ENCODE measurements around the gene PON1.

The PON1 gene

DNA sequence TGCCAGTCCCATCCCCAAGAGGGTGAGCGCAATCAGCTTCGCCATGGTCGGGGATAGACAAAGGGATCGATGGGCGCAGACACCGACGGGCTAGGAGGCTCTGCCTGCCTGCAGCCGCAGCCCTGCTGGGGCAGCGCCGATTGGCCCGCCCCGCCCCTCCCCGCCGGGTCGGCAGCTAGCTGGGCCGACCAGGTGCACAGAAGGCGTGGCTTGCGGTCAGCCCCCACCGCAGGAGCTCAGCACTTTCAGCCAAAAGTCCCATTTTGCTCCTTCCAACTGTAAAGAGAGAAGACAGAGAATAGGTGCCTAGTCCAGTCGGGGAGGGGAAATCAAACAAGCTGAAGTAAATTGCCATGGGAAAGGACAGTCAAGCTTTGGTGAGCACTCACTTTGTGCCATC, at the start of gene PON1:
Gene PON1, minus strand, starts transcription at position 102 of the 400 bp plus-strand sequence. Its CDS starts 57 bp downstream, at position 45.
- FAIRE-seq (no peak), DNase-seq (ENCODE audit: low spot score) (no peak)

DNA sequence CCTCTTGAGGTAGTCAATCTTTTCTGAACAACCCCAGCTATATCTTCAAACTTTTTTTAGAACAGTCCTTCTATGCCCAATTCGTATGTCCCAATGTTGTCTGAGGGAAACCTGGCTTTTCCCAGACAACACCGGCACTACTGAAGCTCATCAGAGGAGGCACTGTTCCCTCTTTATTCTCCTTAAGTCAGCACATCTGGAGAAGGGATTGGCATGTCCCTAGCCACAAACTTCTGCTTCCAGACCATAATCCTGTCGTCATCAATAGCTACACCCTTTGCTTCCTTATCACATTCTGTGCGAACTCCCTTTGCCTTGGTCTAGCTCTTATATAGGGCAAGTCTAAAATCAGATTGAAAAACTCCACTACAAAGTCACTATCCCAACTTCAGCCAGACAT, 49.0 kb upstream of the PON1 start:
- FAIRE-seq, result no peak

DNA sequence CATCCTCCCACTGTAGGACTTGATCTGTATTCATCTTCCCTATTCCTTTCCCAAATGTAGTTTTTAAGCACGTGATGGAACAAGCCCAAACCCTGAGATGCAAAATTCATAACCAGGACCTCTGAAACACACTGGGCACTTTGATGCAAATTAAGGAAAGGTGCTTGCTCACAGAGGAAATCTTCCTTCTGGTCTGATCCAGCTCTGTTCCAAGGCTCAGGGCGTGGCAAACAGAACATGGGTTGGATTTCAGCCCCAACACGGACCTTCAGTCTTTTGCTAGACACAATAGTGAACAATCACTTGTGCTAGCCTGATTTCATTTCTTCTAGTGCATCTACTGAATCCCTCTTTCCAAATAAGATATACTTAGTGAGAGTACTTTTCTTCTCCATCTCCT, 43.9 kb upstream of the PON1 start:
- DNase-seq (ENCODE audit: low spot score), result no peak
- no peak for FAIRE-seq

More for the DNA sequence above, 49.0 kb upstream of the PON1 start:
- no peak for DNase-seq (ENCODE audit: low spot score)

DNA sequence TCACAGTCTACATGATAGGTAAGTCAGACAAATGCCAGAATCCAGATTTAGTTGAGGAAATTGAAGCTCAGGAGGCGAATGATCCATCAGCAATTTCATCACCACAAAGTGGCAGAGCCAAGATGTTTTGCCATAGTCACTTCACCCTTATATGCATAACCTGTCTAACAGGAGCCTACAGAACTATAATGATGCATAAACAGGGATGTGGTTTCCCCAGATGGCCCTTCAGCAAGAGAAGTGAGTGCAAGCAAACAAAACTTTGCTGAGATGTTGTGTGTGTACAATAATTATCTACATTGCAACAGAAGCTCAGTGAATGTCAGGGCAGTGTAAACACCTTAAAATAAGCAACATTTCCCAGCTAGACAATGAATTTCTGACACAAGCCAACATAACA, 43.3 kb upstream of the PON1 start:
- FAIRE-seq (no peak), DNase-seq (ENCODE audit: low spot score) (no peak)

DNA sequence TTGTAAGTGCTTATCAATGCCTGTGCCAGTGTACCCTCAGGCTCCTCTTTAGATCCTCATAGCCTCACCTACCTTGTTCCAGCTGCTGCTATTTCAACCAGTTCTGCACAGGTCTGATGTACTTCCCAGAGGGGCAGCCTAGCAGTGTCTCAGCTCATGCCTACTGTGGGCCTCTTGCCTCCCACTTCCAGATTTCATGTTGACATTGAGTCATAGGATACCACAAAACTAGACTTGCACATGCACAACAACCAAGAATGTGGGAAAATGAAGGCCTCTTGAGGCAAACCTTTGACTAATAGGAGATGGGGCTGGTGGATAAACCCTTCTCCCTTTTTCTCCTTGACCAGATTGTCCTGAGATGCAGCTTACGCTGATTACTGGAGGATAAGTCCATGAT, 40.8 kb upstream of the PON1 start:
- peak; percentile 5 for FAIRE-seq
- DNase-seq (ENCODE audit: low spot score), result peak; percentile 64

DNA sequence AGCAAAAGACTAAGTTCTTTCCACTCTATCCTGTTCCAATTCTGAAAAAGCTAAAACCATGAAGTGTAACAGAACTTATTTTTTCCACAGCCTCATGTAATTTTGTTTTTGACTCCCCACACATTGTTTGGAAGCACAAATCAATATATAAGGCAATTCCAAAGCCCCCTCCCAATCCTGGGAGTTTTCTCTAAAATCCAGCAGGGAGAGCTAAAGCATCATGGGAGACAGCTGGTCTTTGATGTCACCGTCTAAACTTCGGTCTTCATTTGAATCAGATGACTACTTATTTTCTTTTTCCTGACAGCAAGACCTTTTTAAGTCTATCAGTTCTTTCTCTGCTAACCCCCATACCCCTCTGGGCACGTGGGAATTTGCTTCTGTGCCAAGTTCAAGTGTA, 33.3 kb upstream of the PON1 start:
- no peak for DNase-seq (ENCODE audit: low spot score)
- FAIRE-seq, result no peak

DNA sequence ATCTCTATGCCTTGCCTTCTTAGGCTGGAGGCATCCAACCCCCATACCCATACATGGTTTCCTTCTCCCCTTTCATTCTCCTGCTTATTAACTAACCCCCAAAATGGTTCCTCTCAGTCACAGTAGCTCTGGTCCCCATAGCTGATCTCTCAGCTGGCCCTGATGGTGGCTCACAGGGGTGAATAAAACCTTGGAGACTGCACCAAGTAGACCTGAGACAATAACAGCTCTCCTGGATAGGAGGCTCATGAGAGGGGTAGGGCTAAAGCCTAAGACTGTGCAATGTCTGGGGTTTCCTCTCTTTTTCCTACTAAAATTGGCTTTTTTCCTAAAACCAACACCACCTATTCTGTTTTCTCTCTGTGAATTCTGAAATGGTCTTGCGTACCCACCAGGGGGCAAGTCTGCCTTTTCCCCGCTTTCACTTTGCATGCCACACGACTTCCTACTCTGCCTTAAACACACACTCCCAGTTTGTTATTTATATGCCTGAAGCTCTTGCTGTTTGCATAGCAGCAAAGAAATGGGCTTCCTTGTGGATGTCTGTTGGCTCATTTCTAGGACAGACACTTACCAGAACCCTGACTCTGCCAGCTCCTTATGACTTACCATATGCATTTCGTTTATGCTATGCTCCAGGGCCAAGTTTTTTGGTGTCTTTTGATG, 18.4 kb upstream of the PON1 start:
- DNase-seq (ENCODE audit: low spot score) (no peak), FAIRE-seq (no peak)

DNA sequence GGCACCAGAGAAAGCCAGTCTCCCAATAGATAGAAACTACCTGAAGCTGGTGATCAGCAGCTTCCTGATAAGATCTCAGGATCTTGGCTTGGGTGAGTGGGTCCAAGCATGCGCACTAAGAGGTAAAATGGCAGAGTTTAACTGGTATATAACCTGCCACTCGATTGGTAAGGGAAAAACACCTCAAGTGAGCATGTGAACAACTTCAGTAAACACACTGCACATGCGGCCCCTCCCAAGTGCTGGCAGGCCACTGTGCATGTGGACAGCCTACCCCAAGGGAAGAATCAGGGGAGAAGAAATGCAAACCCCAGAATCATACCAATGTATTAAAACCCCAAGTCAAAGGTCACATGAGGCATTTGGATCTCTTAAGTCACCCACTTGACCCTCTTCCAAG, 17.7 kb upstream of the PON1 start:
- FAIRE-seq (no peak), DNase-seq (ENCODE audit: low spot score) (no peak)

DNA sequence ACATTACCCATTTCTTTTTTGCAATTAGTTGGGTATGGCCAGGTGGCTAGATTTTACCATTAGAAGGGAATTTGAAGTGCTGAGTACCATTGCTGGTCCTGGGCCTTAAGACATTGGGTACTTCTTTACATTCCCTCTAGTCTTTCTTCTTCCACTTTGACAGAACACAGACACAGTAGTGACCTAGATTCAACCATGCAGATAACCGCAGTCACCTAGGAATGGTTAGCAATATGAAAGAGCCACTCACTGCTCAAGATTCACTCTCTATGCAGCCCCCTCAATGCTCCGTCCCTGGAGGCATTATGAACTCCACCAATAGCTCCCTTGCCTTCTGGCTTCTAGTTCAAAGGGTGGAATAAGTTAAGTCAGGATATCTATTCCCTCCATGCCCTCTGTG, 16.2 kb upstream of the PON1 start:
- no peak for FAIRE-seq

DNA sequence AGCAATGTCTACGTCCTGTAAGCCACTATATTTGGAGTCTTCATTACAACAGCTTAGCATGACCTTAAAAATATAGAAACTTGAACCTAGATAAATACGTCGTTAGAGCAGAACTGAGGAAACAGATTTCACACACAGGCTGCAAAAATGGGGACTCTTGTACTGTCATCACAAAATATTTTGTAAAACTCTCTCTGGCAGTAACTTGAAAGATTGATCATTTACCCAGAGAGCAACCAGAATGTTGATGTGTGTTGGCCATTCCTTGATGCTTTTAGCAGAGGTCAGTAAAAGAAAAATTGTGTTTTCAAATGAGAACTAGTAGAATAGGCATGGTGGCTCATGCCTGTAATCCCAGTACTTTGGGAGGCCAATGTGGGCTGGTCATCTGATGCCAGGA, 14.5 kb upstream of the PON1 start:
- FAIRE-seq, result no peak
- no peak for DNase-seq (ENCODE audit: low spot score)

More for the DNA sequence above, 16.2 kb upstream of the PON1 start:
- no peak for DNase-seq (ENCODE audit: low spot score)

DNA sequence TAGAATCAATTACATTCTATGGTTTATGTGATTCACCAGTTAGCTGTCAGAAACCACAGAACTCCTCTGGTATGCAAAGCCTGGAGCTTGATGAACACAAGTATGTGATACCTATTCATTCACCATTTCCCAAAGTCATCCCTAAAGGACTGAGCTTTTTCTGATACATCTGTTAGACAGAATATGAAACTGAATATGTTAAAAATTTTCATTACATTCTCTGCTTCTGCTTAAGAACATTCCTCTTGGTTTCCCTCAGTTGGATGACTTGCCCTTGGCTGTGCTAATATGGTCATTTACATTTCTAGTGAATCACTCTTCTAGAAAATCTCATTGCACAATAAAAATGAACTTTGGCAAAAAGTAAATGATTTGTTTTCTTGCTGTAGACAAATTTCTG, 10.8 kb upstream of the PON1 start:
- FAIRE-seq, result peak; percentile 94
- DNase-seq (ENCODE audit: low spot score), result peak; percentile 76

DNA sequence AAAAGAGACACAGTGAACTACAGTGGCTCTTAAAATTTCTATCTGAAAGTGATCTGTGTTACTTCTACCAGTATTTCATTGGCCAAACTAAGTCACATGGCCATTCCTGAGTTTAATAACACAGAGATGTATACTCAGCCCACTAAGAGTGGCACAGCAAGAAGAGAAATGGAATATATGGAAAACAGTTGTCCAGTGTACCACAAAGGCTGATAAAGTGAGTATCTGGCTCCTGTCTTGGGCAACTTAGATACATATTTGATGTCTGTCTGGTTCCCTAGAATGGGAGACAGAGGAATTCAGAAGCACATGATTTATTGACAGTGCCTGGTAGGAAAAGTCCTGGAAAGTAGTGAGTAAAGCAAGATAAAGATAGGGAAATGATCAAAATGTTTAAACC, 10.1 kb upstream of the PON1 start:
- DNase-seq (ENCODE audit: low spot score) (no peak), FAIRE-seq (no peak)

DNA sequence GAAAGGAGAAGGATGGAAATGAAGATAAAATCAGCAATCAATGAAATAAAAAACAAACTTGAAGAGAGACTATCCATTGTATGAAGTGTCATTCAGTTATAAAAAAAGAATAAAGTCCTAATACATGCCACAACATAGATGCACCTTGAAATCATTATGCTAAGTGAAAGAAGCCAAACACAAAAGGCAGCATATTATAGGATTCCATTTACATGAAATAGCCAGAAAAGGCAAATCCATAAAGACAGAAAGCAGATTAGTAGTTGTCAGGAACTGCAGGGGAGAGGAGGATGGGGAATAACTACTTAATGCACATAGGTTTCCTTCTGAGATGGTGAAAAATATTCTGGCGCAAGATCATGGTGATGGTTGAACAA, 6.6 kb upstream of the PON1 start:
- DNase-seq (ENCODE audit: low spot score), result no peak
- FAIRE-seq, result no peak

DNA sequence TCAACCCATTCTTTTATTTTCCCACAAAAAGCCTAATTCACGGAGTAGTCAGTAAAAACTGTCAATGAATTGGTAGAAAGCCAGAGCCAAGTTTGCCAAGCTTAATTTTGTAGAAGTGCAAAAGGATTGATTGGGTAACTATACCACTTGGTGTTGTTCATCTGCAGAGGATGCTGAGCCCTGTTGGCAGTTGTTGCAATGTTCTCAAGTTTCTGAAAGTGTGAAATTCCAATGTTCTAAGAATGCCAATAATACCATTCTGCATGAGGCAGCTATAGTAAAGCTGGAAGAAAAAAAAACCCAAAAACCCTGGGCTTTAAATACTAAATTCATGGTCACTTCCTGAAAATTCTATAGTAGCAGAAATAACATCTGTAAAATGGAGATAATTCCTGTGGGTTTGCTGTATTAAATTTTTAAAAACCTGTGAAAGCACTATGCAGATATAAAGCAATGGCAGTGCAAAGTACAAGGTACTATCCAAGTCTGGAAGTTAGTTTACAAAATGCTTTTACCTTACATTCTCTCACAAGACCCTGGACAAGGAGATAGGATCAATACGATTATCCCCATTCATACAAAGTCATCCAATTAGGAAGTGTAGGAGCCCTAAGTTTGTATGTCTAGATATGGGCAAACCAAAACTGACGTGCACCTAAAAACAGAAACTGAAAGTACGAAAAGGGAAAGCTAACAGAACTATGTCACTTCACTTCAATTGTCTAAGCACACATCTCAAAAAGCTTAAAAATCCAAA, 6.0 kb upstream of the PON1 start:
- DNase-seq (ENCODE audit: low spot score), result peak; percentile 35
- peak; percentile 69 for FAIRE-seq

DNA sequence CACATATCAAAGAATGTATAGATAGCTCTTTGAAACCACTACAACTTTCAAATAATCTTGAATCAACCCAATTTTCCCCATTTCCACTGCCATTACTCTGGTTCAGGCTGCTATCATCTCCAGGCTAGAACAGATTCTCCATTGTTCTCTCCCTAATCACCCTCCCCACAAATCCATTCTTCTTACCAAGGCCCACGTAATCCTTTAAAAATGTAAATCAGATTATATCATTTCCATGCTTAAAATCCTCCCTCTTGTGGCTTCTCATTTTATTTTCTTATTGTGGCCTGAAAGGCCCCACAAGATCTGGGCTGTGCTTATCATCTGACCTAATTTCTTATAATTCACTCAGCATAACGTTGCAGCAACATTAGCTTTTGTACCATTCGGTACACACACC, 3.0 kb upstream of the PON1 start:
- DNase-seq (ENCODE audit: low spot score), result no peak
- FAIRE-seq, result no peak

DNA sequence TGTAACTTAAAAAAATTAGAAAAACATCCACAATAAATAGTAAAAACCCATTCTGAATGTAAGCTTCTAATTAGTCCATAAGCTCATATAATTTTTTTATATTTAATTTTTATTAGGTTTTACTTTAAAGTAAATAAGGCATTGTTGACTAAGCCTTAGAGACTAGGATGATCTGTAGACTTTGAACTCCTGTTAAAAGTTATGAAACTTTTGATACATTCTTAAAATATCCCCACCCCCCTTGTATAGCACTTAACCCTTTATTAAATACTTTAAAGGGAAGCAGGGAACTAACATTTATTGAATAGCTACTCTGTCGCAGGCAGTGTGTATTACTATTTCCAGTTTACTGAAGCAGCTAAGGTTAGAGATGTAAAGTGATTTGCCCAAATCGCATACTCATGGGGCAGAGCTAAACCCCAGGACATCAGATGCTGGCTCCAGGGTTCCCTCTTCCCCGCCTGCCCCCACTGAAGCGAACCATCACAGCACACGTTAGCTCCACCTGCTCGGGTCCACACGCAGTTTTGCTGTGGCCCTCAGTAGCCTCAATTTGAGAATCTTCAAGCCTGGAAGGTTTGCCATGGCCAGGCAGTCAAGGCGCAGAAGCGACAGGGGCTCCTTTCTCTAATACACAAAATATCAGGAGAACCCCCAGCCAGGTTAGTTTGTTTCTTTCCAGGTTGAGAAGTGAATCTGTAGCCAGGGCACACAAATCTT, 762 bp downstream of the PON1 start:
- no peak for DNase-seq (ENCODE audit: low spot score)

DNA sequence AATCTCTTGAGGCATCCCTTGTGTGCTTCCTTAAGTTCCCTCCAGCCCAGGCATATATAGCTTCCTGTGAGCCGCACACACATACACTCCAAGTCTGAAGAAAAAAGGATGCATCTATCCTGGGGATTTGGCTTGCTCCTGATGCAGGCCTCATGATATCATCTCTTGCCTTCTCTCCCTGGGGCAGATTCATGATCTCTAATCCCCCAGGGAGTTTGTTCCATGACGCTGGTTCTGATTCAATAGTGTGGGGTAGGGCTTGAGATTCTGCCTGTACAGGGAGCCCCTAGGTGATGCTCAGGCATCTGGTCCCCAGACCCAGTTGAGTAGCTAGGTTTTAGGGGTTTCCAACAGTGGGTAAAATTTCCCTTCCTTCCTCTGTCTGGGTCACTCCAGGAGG, 1.5 kb downstream of the PON1 start:
- no peak for FAIRE-seq
- DNase-seq (ENCODE audit: low spot score), result no peak

More for the DNA sequence above, 762 bp downstream of the PON1 start:
- no peak for FAIRE-seq

DNA sequence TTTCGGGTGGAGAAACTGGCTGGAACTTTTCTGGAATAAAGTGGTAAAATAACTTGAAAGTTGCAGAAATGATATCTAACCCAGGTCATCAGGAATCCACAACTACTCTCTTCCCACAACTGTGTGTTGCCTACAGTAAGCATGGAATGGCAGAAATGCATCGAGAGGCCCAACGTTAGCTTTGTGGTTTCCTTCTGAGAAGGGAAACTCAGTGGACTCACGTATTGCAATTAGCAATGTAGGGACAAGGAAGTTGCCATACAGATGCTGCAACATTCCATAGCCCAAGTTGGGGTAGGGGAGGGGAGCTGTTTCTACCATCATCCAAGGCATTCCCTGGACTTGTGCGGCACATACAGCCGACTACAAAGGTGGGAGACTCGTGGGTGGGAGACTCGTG, 1.9 kb downstream of the PON1 start:
- DNase-seq (ENCODE audit: low spot score), result no peak
- no peak for FAIRE-seq

DNA sequence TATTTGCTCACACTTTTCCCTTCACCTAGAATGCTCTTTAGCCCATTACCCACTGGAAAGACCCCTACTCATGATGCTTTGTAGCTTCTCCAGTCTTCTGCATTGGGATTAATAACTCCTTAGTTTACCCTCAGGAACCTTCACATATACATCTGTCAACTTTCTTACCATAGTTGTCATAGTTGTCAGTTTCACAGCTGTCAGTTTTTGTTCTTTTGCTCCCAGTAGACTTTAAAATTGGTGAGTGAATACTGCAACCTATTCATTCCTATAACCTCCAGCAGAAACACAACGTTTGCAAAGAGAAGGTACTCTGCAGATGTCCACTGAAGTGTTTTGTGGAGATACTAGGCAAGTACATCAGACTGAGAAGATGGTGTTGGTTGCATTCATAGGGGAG, 2.6 kb downstream of the PON1 start:
- FAIRE-seq, result no peak
- no peak for DNase-seq (ENCODE audit: low spot score)

DNA sequence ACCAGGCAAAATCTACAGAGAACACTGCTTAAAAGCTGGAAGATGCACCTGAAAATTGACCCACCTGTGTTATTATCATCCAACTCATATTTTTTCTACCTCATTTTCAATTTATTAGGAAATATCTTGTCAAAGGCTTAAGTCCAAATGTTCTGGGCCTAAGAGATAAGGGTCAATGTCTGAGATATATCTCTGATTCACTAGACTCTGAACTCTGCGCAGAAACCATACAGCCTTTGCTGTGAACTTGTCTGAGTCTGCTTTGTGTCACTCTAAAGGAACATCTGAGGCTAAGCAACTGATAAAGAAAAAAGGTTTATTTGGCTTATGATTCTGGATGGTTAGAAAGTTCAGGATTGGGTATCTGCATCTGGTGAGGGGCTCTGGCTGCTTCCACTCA, 3.7 kb downstream of the PON1 start:
- FAIRE-seq (no peak), DNase-seq (ENCODE audit: low spot score) (no peak)

DNA sequence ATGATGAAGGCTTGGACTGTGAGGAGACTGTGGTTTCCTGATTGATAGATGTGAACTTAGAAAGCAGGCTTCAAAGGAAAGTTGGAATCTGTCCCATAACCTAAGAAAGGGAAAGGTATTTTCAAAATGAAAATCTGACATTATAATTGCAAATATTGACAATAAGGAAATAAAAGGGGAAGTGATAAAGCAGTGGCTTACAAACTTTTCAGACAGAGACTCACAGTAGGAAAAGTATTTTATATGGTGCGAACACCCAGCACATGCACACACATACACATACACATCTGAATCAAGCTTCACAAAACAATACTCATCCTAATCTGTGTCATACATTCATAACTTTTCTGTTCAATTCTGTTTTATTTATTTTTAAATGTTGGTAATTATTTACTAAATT, 4.8 kb downstream of the PON1 start:
- FAIRE-seq, result no peak
- no peak for DNase-seq (ENCODE audit: low spot score)

DNA sequence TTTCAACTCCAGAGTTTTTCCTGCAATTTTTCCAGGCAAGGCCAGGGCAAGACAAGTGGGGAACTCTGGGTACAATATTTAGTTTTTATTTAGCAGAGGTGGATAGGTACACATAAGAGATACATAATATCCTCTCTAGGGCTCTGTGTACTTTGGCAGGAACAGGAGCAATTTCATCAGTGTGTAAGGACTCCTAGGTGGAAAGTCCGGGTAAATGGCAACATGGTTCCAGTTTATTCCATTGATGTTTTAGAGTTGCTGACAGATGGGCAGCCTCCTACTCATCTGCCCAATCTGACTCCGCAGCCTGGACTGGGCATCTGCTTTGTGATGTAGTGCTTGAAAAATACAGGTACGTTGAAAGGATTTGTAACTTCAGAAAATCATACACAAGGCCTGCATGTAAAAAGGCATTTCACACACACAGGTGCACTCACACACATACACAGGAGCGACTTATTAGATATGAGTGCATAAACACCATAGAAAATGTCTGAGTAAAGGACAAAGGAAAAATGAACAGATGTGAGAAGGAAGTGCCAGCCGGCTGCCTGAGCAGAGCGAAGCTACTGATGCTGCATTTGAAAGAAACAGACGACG, 5.7 kb downstream of the PON1 start:
- DNase-seq (ENCODE audit: low spot score), result no peak
- no peak for FAIRE-seq

Measured in RCC 7860 (cell line).